HepG2 (cell line): Measurements from ENCODE around the gene THRB. TPM values are rescaled to one million over a fixed set of nuclear protein-coding genes. Genes with fewer than 3 reads are reported as not detected.
A peak's percentile ranks its signal among the peaks of the same experiment; 100 is the strongest.

Source experiments
- CHD2 ChIP-seq: IDR thresholded peaks from 2 replicates; pipeline ENCODE4 v1.6.1; 2011; ENCODE audit warnings: low read depth, low read length, improper control_type of control experiment
- CSRNP2 ChIP-seq: sonication (generic); formaldehyde crosslinking; conservative IDR thresholded peaks from 2 replicates; pipeline ENCODE4 v1.8.0; 2022; ENCODE audit warnings: low read depth, missing genetic modification reagents
- FOXJ3 ChIP-seq: sonication (generic); formaldehyde crosslinking; IDR thresholded peaks from 2 replicates; pipeline ENCODE4 v1.4.0; 2020; ENCODE audit warnings: missing genetic modification reagents, mild to moderate bottlenecking, borderline replicate concordance
- FOXP4 ChIP-seq: sonication (generic); formaldehyde crosslinking; IDR thresholded peaks from 2 replicates; pipeline ENCODE4 v1.4.0; 2020; ENCODE audit warnings: missing genetic modification reagents
- GATAD2A ChIP-seq: IDR thresholded peaks from 2 replicates; pipeline ENCODE4 v1.6.1; 2016
- HNRNPL ChIP-seq: fragments of 200-400 bp; formaldehyde crosslinking; IDR thresholded peaks from 2 replicates; pipeline ENCODE4 v1.6.1; 2017; ENCODE audit warnings: mild to moderate bottlenecking, low read depth, low read length
- KDM5A ChIP-seq: fragments of 200-600 bp; sonication (generic); IDR thresholded peaks from 2 replicates; pipeline ENCODE4 v1.7.0; 2018; ENCODE audit warnings: antibody characterized with exemption, mild to moderate bottlenecking, low read length, borderline replicate concordance
- MAFK ChIP-seq, 2 experiments: IDR thresholded peaks in 1 of 2; conservative IDR thresholded peaks in 1 of 2; 2 replicates each; pipeline ENCODE4 v1.6.1; 2011; ENCODE audit warnings: improper control_type of control experiment in 2 of 2, low read length in 2 of 2
- NR2F2 ChIP-seq: IDR thresholded peaks from 2 replicates; pipeline ENCODE4 v1.6.1; 2012; ENCODE audit warnings: low read depth, inconsistent platforms, borderline replicate concordance
- PHB2 ChIP-seq: fragments of 450-650 bp; IDR thresholded peaks from 2 replicates; pipeline ENCODE4 v1.6.1; 2018; ENCODE audit not compliant: partially characterized antibody
- PHF21A ChIP-seq: sonication (generic); formaldehyde crosslinking; IDR thresholded peaks from 2 replicates; pipeline ENCODE4 v1.5.0; 2020; ENCODE audit warnings: mild to moderate bottlenecking, missing genetic modification reagents
- PITX1 ChIP-seq: sonication (generic); formaldehyde crosslinking; IDR thresholded peaks from 2 replicates; pipeline ENCODE4 v1.5.1; 2020; ENCODE audit warnings: mild to moderate bottlenecking, missing genetic modification reagents
- SALL2 ChIP-seq: sonication (generic); formaldehyde crosslinking; IDR thresholded peaks from 2 replicates; pipeline ENCODE4 v1.8.1; 2023; ENCODE audit warnings: mild to moderate bottlenecking, missing genetic modification reagents, inconsistent platforms
- SOX5 ChIP-seq: IDR thresholded peaks from 2 replicates; pipeline ENCODE4 v1.6.1; 2016; ENCODE audit warnings: borderline replicate concordance
- TARDBP ChIP-seq: sonication (generic); formaldehyde crosslinking; IDR thresholded peaks from 2 replicates; pipeline ENCODE4 v1.8.0; 2022; ENCODE audit warnings: mild to moderate bottlenecking, missing genetic modification reagents
- ZFP36L2 ChIP-seq: sonication (generic); formaldehyde crosslinking; IDR thresholded peaks from 2 replicates; pipeline ENCODE4 v1.4.0; 2020; ENCODE audit warnings: missing genetic modification reagents
- ZNF142 ChIP-seq: sonication (generic); formaldehyde crosslinking; IDR thresholded peaks from 2 replicates; pipeline ENCODE4 v1.4.0; 2020; ENCODE audit warnings: missing genetic modification reagents
- ZNF251 ChIP-seq: sonication (generic); formaldehyde crosslinking; IDR thresholded peaks from 2 replicates; pipeline ENCODE4 v1.9.0; 2021; ENCODE audit warnings: mild to moderate bottlenecking, missing genetic modification reagents
- ZNF253 ChIP-seq: sonication (generic); formaldehyde crosslinking; IDR thresholded peaks from 2 replicates; pipeline ENCODE4 v1.8.0; 2022; ENCODE audit warnings: mild to moderate bottlenecking, missing genetic modification reagents, borderline replicate concordance
- ZNF512 ChIP-seq: sonication (generic); formaldehyde crosslinking; IDR thresholded peaks from 2 replicates; pipeline ENCODE4 v1.4.0; 2020; ENCODE audit warnings: mild to moderate bottlenecking, missing genetic modification reagents
- polyA plus RNA-seq, 8 experiments: library from polyadenylated mRNA; depleted of rRNA in 3 of 8; stranded (reverse) in 7 of 8; unstranded in 1 of 8; fragments of >200 nt; fragmentation: Illumina TruSeq in 4 of 8; extraction: Trizol in 4 of 8; gene quantifications; 2 replicates each; pipeline versions ENCODE4 v1.2.1 to v1.2.3, GENCODE V29; 2011 to 2016; ENCODE audit warnings: low read depth in 4 of 8, missing spikeins in 1 of 8, mixed read lengths in 1 of 8; ENCODE audit not compliant: insufficient read depth in 1 of 8
- total RNA-seq, 5 experiments: library from RNA; depleted of rRNA; stranded (reverse); fragments of >200 nt; fragmentation: Illumina TruSeq; extraction: Trizol; gene quantifications; 2 replicates each; pipeline ENCODE4 v1.2.3, GENCODE V29; 2016; ENCODE audit warnings: low read depth in 1 of 5

Gene THRB
- total and polyA plus RNA-seq, 2 of the 13 experiments (the other 11 are each of a cell fraction or from before 2014, with no cell fraction given) = 4.7 to 22.7 TPM

- no peak for TF ChIP-seq ZNF142
- no peak for TF ChIP-seq SALL2 (CRISPR knock-in tag)
- TF ChIP-seq ZNF251 (CRISPR knock-in tag) = no peak
- peak; percentile 44; the same call in 1 of the 2 replicates for TF ChIP-seq PHF21A
- no peak for TF ChIP-seq ZNF512 (CRISPR knock-in tag)
- TF ChIP-seq CSRNP2 (CRISPR knock-in tag) = no peak
- TF ChIP-seq NR2F2 = 0 out of 2 replicates have a peak, but pooled peaks have one; percentile 22
- TF ChIP-seq FOXP4 (CRISPR knock-in tag) = peak; percentile 54
- no peak for TF ChIP-seq CHD2
- TF ChIP-seq PHB2 = no peak
- peak; percentile 72; the same call in 1 of the 2 replicates for TF ChIP-seq FOXJ3 (CRISPR knock-in tag)
- 0 out of 2 replicates have a peak, but pooled peaks have one; percentile 34 for TF ChIP-seq PITX1
- peak; percentile 82 for TF ChIP-seq GATAD2A
- no peak for TF ChIP-seq ZNF253
- no peak for TF ChIP-seq KDM5A
- no peak for TF ChIP-seq HNRNPL
- peak; percentile 54; the same call in 1 of the 2 replicates for TF ChIP-seq SOX5 (CRISPR knock-in tag)
- TF ChIP-seq MAFK (conservative IDR thresholded peaks at IDR 0.05 in 1 of 2, IDR thresholded peaks at IDR 0.05 in 1 of 2; ENCODE audit: low read length in 2 of 2) = peak; percentile 25 to 28; a peak in 2 of 4 replicates
- TF ChIP-seq ZFP36L2 = no peak
- 0 out of 2 replicates have a peak, but pooled peaks have one; percentile 19 for TF ChIP-seq TARDBP (CRISPR knock-in tag)
Measured at GRCh38 chr3:24393316-24393715, 101.3 kb downstream of the THRB start (continued).
